WTC11 (cell line): ENCODE results near the gene TNFRSF13B. TPM values are rescaled to one million over a fixed set of nuclear protein-coding genes. Genes with fewer than 3 reads are reported as not detected.

ENCODE experiments used
- ATAC-seq: fragments of 200-7000 bp; cut with Tn5 transposase; 2 replicates; pipeline ENCODE4 v1.10.0; 2021; ENCODE audit warnings: mild to moderate bottlenecking, moderate library complexity
- CTCF ChIA-PET: fragments of 300-600 bp; sonication (Branson Sonifier 250); formaldehyde crosslinking; loops from one replicate; lab custom pipeline; 2021; ENCODE audit warnings: antibody characterized with exemption; lab: Charles Lee
- POLR2A ChIA-PET: fragments of 350-600 bp; sonication (Branson Sonifier 250); formaldehyde crosslinking; loops from one replicate; lab custom pipeline; 2021; ENCODE audit warnings: antibody characterized with exemption; lab: Charles Lee
- DNase-seq: peaks from one replicate; pipeline ENCODE4 v3.0.0; 2021; ENCODE audit warnings: low spot score
- H3K27ac Mint-ChIP-seq: 2 replicates; pipeline ENCODE4 v1.8.0; 2021; ENCODE audit warnings: mixed read lengths
- H3K27me3 Mint-ChIP-seq: 2 replicates; pipeline ENCODE4 v1.8.0; 2021; ENCODE audit warnings: low read depth, mild to moderate bottlenecking, moderate library complexity, mixed read lengths
- H3K36me3 Mint-ChIP-seq: 2 replicates; pipeline ENCODE4 v1.8.0; 2021; ENCODE audit warnings: mixed read lengths
- H3K4me1 Mint-ChIP-seq: 2 replicates; pipeline ENCODE4 v1.8.0; 2022; ENCODE audit warnings: mixed read lengths
- H3K4me3 Mint-ChIP-seq: 2 replicates; pipeline ENCODE4 v1.8.0; 2021; ENCODE audit warnings: mild to moderate bottlenecking, moderate library complexity, mixed read lengths
- H3K9me3 Mint-ChIP-seq: 2 replicates; pipeline ENCODE4 v1.8.0; 2021; ENCODE audit warnings: mixed read lengths
- ATF1 ChIP-seq: sonication (generic); formaldehyde crosslinking; IDR thresholded peaks from 2 replicates; pipeline ENCODE4 v1.8.1; 2023; ENCODE audit warnings: mild to moderate bottlenecking, moderate library complexity, missing genetic modification reagents
- ATF6 ChIP-seq: sonication (generic); formaldehyde crosslinking; IDR thresholded peaks from 2 replicates; pipeline ENCODE4 v1.8.1; 2023; ENCODE audit warnings: mild to moderate bottlenecking, missing genetic modification reagents
- CREM ChIP-seq: sonication (generic); formaldehyde crosslinking; IDR thresholded peaks from 2 replicates; pipeline ENCODE4 v1.8.1; 2022; ENCODE audit warnings: mild to moderate bottlenecking, missing genetic modification reagents, moderate library complexity
- ELF4 ChIP-seq: sonication (generic); formaldehyde crosslinking; IDR thresholded peaks from 2 replicates; pipeline ENCODE4 v1.8.1; 2022; ENCODE audit warnings: low read depth, mild to moderate bottlenecking, moderate library complexity, missing genetic modification reagents
- ETV6 ChIP-seq: sonication (generic); formaldehyde crosslinking; IDR thresholded peaks from 2 replicates; pipeline ENCODE4 v1.8.1; 2022; ENCODE audit warnings: mild to moderate bottlenecking, missing genetic modification reagents
- GABPB1 ChIP-seq: sonication (generic); formaldehyde crosslinking; IDR thresholded peaks from 2 replicates; pipeline ENCODE4 v1.8.1; 2023; ENCODE audit warnings: mild to moderate bottlenecking, missing genetic modification reagents
- HMGA2 ChIP-seq: fragments of 250-450 bp; sonication (Bioruptor Pico); IDR thresholded peaks from 2 replicates; pipeline ENCODE4 v1.4.0; 2021; ENCODE audit warnings: mild to moderate bottlenecking, moderate library complexity
- IRF1 ChIP-seq: sonication (generic); formaldehyde crosslinking; IDR thresholded peaks from 2 replicates; pipeline ENCODE4 v1.8.0; 2023; ENCODE audit warnings: missing genetic modification reagents
- IRF2 ChIP-seq: sonication (generic); formaldehyde crosslinking; IDR thresholded peaks from 2 replicates; pipeline ENCODE4 v1.8.0; 2022; ENCODE audit warnings: low read depth, missing genetic modification reagents, borderline replicate concordance
- NR2C2 ChIP-seq: sonication (generic); formaldehyde crosslinking; IDR thresholded peaks from 2 replicates; pipeline ENCODE4 v1.8.0; 2022; ENCODE audit warnings: mild to moderate bottlenecking, missing genetic modification reagents
- PRDM15 ChIP-seq: sonication (generic); formaldehyde crosslinking; IDR thresholded peaks from 2 replicates; pipeline ENCODE4 v1.8.0; 2022; ENCODE audit warnings: missing genetic modification reagents
- TCF7 ChIP-seq: sonication (generic); formaldehyde crosslinking; IDR thresholded peaks from 2 replicates; pipeline ENCODE4 v1.8.0; 2022; ENCODE audit warnings: mild to moderate bottlenecking, low read depth, missing genetic modification reagents, moderate library complexity
- ZNF219 ChIP-seq: sonication (generic); formaldehyde crosslinking; IDR thresholded peaks from 2 replicates; pipeline ENCODE4 v1.8.0; 2023; ENCODE audit warnings: missing genetic modification reagents, mild to moderate bottlenecking, borderline replicate concordance
- ZNF416 ChIP-seq: fragments of 250-450 bp; sonication (Bioruptor Pico); IDR thresholded peaks from 2 replicates; pipeline ENCODE4 v1.9.0; 2021; ENCODE audit warnings: mild to moderate bottlenecking, inconsistent platforms
- ZNF423 ChIP-seq: fragments of 250-450 bp; sonication (Bioruptor Pico); IDR thresholded peaks from 2 replicates; pipeline ENCODE4 v2.1.2; 2022; ENCODE audit warnings: mild to moderate bottlenecking, moderate library complexity
- total RNA-seq: library from RNA; stranded (reverse); gene quantifications from 3 replicates; pipeline ENCODE4 v1.2.3, GENCODE V29; 2021
- TF ChIP-seq, protein P1 (sequence below): sonication (generic); formaldehyde crosslinking; IDR thresholded peaks from 2 replicates; pipeline ENCODE4 v1.8.1; 2023; ENCODE audit warnings: mild to moderate bottlenecking, missing genetic modification reagents, moderate library complexity
- TF ChIP-seq, protein P2 (sequence below): sonication (generic); formaldehyde crosslinking; conservative IDR thresholded peaks from 2 replicates; pipeline ENCODE4 v1.8.1; 2022; ENCODE audit warnings: mild to moderate bottlenecking, missing genetic modification reagents
- TF ChIP-seq, protein P3 (sequence below): fragments of 250-450 bp; sonication (Bioruptor Pico); IDR thresholded peaks from 2 replicates; pipeline ENCODE4 v1.9.0; 2021; ENCODE audit warnings: moderate library complexity, mild to moderate bottlenecking, inconsistent platforms, borderline replicate concordance
- TF ChIP-seq, protein P4 (sequence below): sonication (generic); formaldehyde crosslinking; IDR thresholded peaks from 2 replicates; pipeline ENCODE4 v1.8.0; 2023; ENCODE audit warnings: missing genetic modification reagents, mild to moderate bottlenecking, borderline replicate concordance
- TF ChIP-seq, protein P5 (sequence below): fragments of 200-600 bp; IDR thresholded peaks from 2 replicates; pipeline ENCODE4 v1.8.0; 2022; ENCODE audit warnings: antibody characterized with exemption

TNFRSF13B gene
- total RNA-seq, 1 experiment from 2014 or later = not detected

GRCh38 chr17:17018021-17018441 lies 46.1 kb upstream of the TNFRSF13B start:
- TF ChIP-seq PRDM15 (CRISPR knock-in tag) (no peak), ZNF416 (CRISPR knock-in tag) (no peak), IRF2 (no peak), ELF4 (no peak), ATF6 (no peak), ETV6 (CRISPR knock-in tag) (no peak), CREM (CRISPR knock-in tag) (no peak), IRF1 (no peak), NR2C2 (CRISPR knock-in tag) (no peak), GABPB1 (no peak), ZNF423 (no peak), HMGA2 (no peak), ZNF219 (CRISPR knock-in tag) (no peak)
- TF ChIP-seq, protein P1, sequence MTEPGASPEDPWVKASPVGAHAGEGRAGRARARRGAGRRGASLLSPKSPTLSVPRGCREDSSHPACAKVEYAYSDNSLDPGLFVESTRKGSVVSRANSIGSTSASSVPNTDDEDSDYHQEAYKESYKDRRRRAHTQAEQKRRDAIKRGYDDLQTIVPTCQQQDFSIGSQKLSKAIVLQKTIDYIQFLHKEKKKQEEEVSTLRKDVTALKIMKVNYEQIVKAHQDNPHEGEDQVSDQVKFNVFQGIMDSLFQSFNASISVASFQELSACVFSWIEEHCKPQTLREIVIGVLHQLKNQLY (CRISPR knock-in tag) = no peak
- TF ChIP-seq, protein P2, sequence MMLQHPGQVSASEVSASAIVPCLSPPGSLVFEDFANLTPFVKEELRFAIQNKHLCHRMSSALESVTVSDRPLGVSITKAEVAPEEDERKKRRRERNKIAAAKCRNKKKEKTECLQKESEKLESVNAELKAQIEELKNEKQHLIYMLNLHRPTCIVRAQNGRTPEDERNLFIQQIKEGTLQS (CRISPR knock-in tag) = no peak
- TF ChIP-seq, protein P3, sequence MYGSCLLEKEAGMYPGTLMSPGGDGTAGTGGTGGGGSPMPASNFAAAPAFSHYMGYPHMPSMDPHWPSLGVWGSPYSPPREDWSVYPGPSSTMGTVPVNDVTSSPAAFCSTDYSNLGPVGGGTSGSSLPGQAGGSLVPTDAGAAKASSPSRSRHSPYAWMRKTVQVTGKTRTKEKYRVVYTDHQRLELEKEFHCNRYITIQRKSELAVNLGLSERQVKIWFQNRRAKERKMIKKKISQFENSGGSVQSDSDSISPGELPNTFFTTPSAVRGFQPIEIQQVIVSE (CRISPR knock-in tag) = no peak
- TF ChIP-seq, all 79 proteins: peak for 0
- peaks cover 2% of the 10 kb centered on the region; the same call in 1 of the 2 replicates for H3K27me3 Mint-ChIP-seq
- CTCF ChIA-PET = no interaction called here
- peak overlapping the region; percentile 76; the same call in 1 of the 2 replicates for H3K27ac Mint-ChIP-seq
- no peaks in the 10 kb centered on the region for H3K36me3 Mint-ChIP-seq
- DNase-seq (no peak), ATAC-seq (no peak)
- POLR2A ChIA-PET = no interaction called here
- H3K9me3 Mint-ChIP-seq = peaks cover 6% of the 10 kb centered on the region
- H3K4me3 Mint-ChIP-seq = no peak overlapping the region
- H3K4me1 Mint-ChIP-seq = peaks cover 8% of the 10 kb centered on the region

GRCh38 chr17:17017343-17018014 lies 45.6 kb upstream of the TNFRSF13B start:
- H3K9me3 Mint-ChIP-seq = peaks cover 6% of the 10 kb centered on the region
- H3K27me3 Mint-ChIP-seq = peaks cover 2% of the 10 kb centered on the region; the same call in 1 of the 2 replicates
- DNase-seq = no peak
- peak overlapping the region; percentile 32; the same call in 1 of the 2 replicates for H3K27ac Mint-ChIP-seq
- H3K4me1 Mint-ChIP-seq = peaks cover 8% of the 10 kb centered on the region
- CTCF ChIA-PET = no interaction called here
- POLR2A ChIA-PET = no interaction called here
- H3K36me3 Mint-ChIP-seq = no peaks in the 10 kb centered on the region
- no peak overlapping the region for H3K4me3 Mint-ChIP-seq
- ATAC-seq = no peak
- TF ChIP-seq ATF1 (no peak), TCF7 (no peak)
- TF ChIP-seq, protein P4, sequence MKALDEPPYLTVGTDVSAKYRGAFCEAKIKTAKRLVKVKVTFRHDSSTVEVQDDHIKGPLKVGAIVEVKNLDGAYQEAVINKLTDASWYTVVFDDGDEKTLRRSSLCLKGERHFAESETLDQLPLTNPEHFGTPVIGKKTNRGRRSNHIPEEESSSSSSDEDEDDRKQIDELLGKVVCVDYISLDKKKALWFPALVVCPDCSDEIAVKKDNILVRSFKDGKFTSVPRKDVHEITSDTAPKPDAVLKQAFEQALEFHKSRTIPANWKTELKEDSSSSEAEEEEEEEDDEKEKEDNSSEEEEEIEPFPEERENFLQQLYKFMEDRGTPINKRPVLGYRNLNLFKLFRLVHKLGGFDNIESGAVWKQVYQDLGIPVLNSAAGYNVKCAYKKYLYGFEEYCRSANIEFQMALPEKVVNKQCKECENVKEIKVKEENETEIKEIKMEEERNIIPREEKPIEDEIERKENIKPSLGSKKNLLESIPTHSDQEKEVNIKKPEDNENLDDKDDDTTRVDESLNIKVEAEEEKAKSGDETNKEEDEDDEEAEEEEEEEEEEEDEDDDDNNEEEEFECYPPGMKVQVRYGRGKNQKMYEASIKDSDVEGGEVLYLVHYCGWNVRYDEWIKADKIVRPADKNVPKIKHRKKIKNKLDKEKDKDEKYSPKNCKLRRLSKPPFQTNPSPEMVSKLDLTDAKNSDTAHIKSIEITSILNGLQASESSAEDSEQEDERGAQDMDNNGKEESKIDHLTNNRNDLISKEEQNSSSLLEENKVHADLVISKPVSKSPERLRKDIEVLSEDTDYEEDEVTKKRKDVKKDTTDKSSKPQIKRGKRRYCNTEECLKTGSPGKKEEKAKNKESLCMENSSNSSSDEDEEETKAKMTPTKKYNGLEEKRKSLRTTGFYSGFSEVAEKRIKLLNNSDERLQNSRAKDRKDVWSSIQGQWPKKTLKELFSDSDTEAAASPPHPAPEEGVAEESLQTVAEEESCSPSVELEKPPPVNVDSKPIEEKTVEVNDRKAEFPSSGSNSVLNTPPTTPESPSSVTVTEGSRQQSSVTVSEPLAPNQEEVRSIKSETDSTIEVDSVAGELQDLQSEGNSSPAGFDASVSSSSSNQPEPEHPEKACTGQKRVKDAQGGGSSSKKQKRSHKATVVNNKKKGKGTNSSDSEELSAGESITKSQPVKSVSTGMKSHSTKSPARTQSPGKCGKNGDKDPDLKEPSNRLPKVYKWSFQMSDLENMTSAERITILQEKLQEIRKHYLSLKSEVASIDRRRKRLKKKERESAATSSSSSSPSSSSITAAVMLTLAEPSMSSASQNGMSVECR (CRISPR knock-in tag) = no peak
- TF ChIP-seq, protein P5, sequence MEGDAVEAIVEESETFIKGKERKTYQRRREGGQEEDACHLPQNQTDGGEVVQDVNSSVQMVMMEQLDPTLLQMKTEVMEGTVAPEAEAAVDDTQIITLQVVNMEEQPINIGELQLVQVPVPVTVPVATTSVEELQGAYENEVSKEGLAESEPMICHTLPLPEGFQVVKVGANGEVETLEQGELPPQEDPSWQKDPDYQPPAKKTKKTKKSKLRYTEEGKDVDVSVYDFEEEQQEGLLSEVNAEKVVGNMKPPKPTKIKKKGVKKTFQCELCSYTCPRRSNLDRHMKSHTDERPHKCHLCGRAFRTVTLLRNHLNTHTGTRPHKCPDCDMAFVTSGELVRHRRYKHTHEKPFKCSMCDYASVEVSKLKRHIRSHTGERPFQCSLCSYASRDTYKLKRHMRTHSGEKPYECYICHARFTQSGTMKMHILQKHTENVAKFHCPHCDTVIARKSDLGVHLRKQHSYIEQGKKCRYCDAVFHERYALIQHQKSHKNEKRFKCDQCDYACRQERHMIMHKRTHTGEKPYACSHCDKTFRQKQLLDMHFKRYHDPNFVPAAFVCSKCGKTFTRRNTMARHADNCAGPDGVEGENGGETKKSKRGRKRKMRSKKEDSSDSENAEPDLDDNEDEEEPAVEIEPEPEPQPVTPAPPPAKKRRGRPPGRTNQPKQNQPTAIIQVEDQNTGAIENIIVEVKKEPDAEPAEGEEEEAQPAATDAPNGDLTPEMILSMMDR = no peak
